ENCODE measurements around the gene ZNF500. TPM values are rescaled to one million over a fixed set of nuclear protein-coding genes. Genes with fewer than 3 reads are reported as not detected.

The ZNF500 gene
- total and polyA plus RNA-seq, 2 experiments from 2014 or later = 5.8 to 15.3 TPM

DNA sequence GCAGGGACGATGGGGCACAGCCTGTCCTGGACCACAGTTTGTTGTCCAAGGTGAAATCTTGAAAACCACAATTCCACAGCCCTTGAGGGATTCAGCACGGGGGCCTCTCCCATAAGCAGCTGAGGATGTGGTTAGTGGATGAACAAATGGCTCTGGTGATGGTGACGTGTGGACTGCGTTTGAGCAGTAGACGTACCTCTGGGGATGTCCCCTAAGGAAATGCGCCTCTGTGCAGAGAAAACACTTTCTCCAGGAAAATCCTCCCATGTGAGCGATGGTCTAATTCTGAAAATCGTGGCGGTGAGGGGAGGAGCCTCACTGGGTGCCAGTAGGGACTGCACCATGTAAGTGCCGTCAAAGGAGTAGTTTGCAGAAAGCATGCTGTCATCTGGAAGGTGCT lies 23.9 kb upstream of the ZNF500 start (continued):
- TF ChIP-seq ZNF331 (CRISPR knock-in tag; IDR thresholded peaks at IDR 0.05; ENCODE audit: low read depth) (no peak), JUNB (IDR thresholded peaks at IDR 0.05; ENCODE audit: unreplicated experiment) (no peak), STAT1 (IDR thresholded peaks at IDR 0.05; ENCODE audit: unreplicated experiment) (no peak), POLR2AphosphoS5 (IDR thresholded peaks at IDR 0.05; ENCODE audit: low read depth) (no peak)

- H3F3A ChIP-seq (replicated peaks; ENCODE audit: low read depth) = no peaks in the 10 kb centered on the region; the same call in 1 of the 2 replicates
- Mint-ChIP-seq H3K4me1 (peaks cover 12% of the 10 kb centered on the region), H3K9me3 (no peaks in the 10 kb centered on the region), H3K36me3 (ENCODE audit: low read depth) (peaks cover 4% of the 10 kb centered on the region; the same call in 2 of the 3 replicates), H3K27me3 (ENCODE audit: insufficient read depth, low read depth, poor library complexity) (peaks cover 5% of the 10 kb centered on the region), H3K4me3 (no peak overlapping the region), H3K27ac (no peak overlapping the region)
- H3K4me3 ChIP-seq = no peak overlapping the region
- no peak overlapping the region for H3K4me2 ChIP-seq
- no peak overlapping the region for H3K27ac ChIP-seq (ENCODE audit: low read depth)
- no peaks in the 10 kb centered on the region for H3K27me3 ChIP-seq (ENCODE audit: insufficient read depth)
- ATAC-seq (no peak), DNase-seq (ENCODE audit: low spot score) (no peak)
- peaks cover 12% of the 10 kb centered on the region; the same call in 1 of the 2 replicates for H3K4me1 ChIP-seq (ENCODE audit: insufficient read depth)
- no peaks in the 10 kb centered on the region for H4K20me1 ChIP-seq (replicated peaks; ENCODE audit: insufficient read depth)
- no peaks in the 10 kb centered on the region for H3K36me3 ChIP-seq (ENCODE audit: insufficient read depth)
- H3K9me2 ChIP-seq (ENCODE audit: insufficient read depth) = no peaks in the 10 kb centered on the region
- H3K79me2 ChIP-seq (replicated peaks; ENCODE audit: insufficient read depth) = no peaks in the 10 kb centered on the region
- TF ChIP-seq POLR2AphosphoS5 (IDR thresholded peaks at IDR 0.05; ENCODE audit: low read depth) = no peak
- TF ChIP-seq ZNF462 (CRISPR knock-in tag; IDR thresholded peaks at IDR 0.05) = no peak
- no peak for TF ChIP-seq EZH2phosphoT487 (IDR thresholded peaks at IDR 0.05; ENCODE audit: unreplicated experiment)
- TF ChIP-seq, protein P1, sequence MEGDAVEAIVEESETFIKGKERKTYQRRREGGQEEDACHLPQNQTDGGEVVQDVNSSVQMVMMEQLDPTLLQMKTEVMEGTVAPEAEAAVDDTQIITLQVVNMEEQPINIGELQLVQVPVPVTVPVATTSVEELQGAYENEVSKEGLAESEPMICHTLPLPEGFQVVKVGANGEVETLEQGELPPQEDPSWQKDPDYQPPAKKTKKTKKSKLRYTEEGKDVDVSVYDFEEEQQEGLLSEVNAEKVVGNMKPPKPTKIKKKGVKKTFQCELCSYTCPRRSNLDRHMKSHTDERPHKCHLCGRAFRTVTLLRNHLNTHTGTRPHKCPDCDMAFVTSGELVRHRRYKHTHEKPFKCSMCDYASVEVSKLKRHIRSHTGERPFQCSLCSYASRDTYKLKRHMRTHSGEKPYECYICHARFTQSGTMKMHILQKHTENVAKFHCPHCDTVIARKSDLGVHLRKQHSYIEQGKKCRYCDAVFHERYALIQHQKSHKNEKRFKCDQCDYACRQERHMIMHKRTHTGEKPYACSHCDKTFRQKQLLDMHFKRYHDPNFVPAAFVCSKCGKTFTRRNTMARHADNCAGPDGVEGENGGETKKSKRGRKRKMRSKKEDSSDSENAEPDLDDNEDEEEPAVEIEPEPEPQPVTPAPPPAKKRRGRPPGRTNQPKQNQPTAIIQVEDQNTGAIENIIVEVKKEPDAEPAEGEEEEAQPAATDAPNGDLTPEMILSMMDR (conservative IDR thresholded peaks at IDR 0.05; ENCODE audit: low read depth in 2 of 2) = no peak
- no peak for TF ChIP-seq ETS1 (IDR thresholded peaks at IDR 0.05)
- no peak for TF ChIP-seq ZNF331 (CRISPR knock-in tag; IDR thresholded peaks at IDR 0.05; ENCODE audit: low read depth)
- no peak for TF ChIP-seq JUNB (IDR thresholded peaks at IDR 0.05; ENCODE audit: unreplicated experiment)
- TF ChIP-seq EZH2 (IDR thresholded peaks at IDR 0.05; ENCODE audit: low read depth, unreplicated experiment) = no peak
- no peak for TF ChIP-seq ZNF114 (CRISPR knock-in tag; IDR thresholded peaks at IDR 0.05)
- TF ChIP-seq STAT1 (IDR thresholded peaks at IDR 0.05; ENCODE audit: unreplicated experiment) = no peak
- TF ChIP-seq CREB1 (CRISPR knock-in tag; IDR thresholded peaks at IDR 0.05; ENCODE audit: low read depth) = no peak
- no peak for TF ChIP-seq NANOG (IDR thresholded peaks at IDR 0.05; ENCODE audit: borderline replicate concordance)
- TF ChIP-seq, protein P2, sequence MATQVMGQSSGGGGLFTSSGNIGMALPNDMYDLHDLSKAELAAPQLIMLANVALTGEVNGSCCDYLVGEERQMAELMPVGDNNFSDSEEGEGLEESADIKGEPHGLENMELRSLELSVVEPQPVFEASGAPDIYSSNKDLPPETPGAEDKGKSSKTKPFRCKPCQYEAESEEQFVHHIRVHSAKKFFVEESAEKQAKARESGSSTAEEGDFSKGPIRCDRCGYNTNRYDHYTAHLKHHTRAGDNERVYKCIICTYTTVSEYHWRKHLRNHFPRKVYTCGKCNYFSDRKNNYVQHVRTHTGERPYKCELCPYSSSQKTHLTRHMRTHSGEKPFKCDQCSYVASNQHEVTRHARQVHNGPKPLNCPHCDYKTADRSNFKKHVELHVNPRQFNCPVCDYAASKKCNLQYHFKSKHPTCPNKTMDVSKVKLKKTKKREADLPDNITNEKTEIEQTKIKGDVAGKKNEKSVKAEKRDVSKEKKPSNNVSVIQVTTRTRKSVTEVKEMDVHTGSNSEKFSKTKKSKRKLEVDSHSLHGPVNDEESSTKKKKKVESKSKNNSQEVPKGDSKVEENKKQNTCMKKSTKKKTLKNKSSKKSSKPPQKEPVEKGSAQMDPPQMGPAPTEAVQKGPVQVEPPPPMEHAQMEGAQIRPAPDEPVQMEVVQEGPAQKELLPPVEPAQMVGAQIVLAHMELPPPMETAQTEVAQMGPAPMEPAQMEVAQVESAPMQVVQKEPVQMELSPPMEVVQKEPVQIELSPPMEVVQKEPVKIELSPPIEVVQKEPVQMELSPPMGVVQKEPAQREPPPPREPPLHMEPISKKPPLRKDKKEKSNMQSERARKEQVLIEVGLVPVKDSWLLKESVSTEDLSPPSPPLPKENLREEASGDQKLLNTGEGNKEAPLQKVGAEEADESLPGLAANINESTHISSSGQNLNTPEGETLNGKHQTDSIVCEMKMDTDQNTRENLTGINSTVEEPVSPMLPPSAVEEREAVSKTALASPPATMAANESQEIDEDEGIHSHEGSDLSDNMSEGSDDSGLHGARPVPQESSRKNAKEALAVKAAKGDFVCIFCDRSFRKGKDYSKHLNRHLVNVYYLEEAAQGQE (IDR thresholded peaks at IDR 0.05; ENCODE audit: unreplicated experiment) = no peak
- no peak overlapping the region for H2AFZ ChIP-seq
Observed at GRCh38 chr16:4790261-4790660, 23.3 kb upstream of the ZNF500 start.

Data from GM23338 (cell line).